MCF 10A (cell line): Measurements from ENCODE around the gene PHLDB3. TPM values are rescaled to one million over a fixed set of nuclear protein-coding genes. Genes with fewer than 3 reads are reported as not detected.

Source experiments
- BruUV-seq: library from RNA; stranded (reverse); fragments of 400-500 nt; replicated peaks from 2 replicates; lab custom pipeline; 2021; lab: Mats Ljungman, UMichigan
- CTCF ChIA-PET: fragments of 300-600 bp; sonication (Branson Sonifier 250); formaldehyde crosslinking; extraction: SDS; loops from one replicate; lab custom pipeline; 2021; ENCODE audit warnings: antibody characterized with exemption, inconsistent platforms; lab: Yijun Ruan, JAX
- POLR2A ChIA-PET: fragments of 300-600, 350-650 bp; sonication (Branson Sonifier 250); formaldehyde crosslinking; extraction: SDS; loops from one replicate; lab custom pipeline; 2020; ENCODE audit warnings: antibody characterized with exemption, inconsistent platforms; lab: Yijun Ruan, JAX
- DNase-seq: peaks from one replicate; pipeline ENCODE4 v3.0.0-alpha.2; 2018; ENCODE audit not compliant: unreplicated experiment
- H3K27ac Mint-ChIP-seq: one replicate; pipeline ENCODE4 v1.8.0; 2022; ENCODE audit warnings: mild to moderate bottlenecking, low read depth, mixed read lengths; ENCODE audit not compliant: unreplicated experiment
- H3K27me3 Mint-ChIP-seq: one replicate; pipeline ENCODE4 v1.8.0; 2022; ENCODE audit warnings: mixed read lengths; ENCODE audit not compliant: insufficient read depth, unreplicated experiment
- H3K36me3 Mint-ChIP-seq: one replicate; pipeline ENCODE4 v1.8.0; 2022; ENCODE audit warnings: mild to moderate bottlenecking, moderate library complexity, mixed read lengths; ENCODE audit not compliant: insufficient read depth, unreplicated experiment
- H3K4me1 Mint-ChIP-seq: one replicate; pipeline ENCODE4 v1.8.0; 2022; ENCODE audit warnings: mixed read lengths; ENCODE audit not compliant: insufficient read depth, unreplicated experiment
- H3K4me3 Mint-ChIP-seq: one replicate; pipeline ENCODE4 v1.8.0; 2022; ENCODE audit warnings: mild to moderate bottlenecking, moderate library complexity, mixed read lengths; ENCODE audit not compliant: unreplicated experiment
- H3K9me3 Mint-ChIP-seq: one replicate; pipeline ENCODE4 v1.8.0; 2022; ENCODE audit warnings: mixed read lengths; ENCODE audit not compliant: unreplicated experiment
- intact Hi-C: fragments of 100-400 bp; cut with micrococcal nuclease; formaldehyde crosslinking; loops from 2 replicates; pipeline ENCODE4 v1.14.1; 2022
- total RNA-seq: library from RNA; stranded (reverse); gene quantifications from 2 replicates; pipeline ENCODE4 v1.2.3, GENCODE V29; 2022
- TF ChIP-seq, protein P1 (sequence below): fragments of 200-600 bp; IDR thresholded peaks from one replicate; pipeline ENCODE4 v1.8.0; 2022; ENCODE audit warnings: antibody characterized with exemption, mild to moderate bottlenecking; ENCODE audit not compliant: unreplicated experiment

Gene PHLDB3
- total RNA-seq, 1 experiment from 2014 or later: 11.8 TPM

DNA sequence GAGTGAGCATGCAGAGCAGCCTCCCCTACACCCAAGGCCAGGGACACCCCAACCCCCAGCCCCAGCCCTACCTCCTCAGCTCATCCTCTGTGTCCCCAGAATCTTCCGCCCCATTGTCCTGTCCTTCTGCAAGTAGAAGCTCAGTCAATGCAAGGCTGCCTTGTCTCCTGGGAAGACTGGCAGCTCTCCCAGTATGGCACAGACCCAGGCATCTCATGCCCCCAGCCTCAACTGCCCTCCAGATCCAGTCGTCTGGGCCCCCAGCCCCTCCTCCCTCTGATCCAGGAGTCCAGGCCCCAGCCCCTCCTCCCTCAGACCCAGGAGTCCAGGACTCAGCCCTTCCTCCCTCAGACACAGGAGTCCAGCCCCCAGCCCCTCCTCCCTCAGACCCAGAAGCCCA lies 41.4 kb upstream of the PHLDB3 start:
- no peaks in the 10 kb centered on the region for H3K4me1 Mint-ChIP-seq
- intact Hi-C loops: no loop called here
- POLR2A ChIA-PET: no interaction called here
- H3K4me3 Mint-ChIP-seq: no peak overlapping the region
- TF ChIP-seq, protein P1, sequence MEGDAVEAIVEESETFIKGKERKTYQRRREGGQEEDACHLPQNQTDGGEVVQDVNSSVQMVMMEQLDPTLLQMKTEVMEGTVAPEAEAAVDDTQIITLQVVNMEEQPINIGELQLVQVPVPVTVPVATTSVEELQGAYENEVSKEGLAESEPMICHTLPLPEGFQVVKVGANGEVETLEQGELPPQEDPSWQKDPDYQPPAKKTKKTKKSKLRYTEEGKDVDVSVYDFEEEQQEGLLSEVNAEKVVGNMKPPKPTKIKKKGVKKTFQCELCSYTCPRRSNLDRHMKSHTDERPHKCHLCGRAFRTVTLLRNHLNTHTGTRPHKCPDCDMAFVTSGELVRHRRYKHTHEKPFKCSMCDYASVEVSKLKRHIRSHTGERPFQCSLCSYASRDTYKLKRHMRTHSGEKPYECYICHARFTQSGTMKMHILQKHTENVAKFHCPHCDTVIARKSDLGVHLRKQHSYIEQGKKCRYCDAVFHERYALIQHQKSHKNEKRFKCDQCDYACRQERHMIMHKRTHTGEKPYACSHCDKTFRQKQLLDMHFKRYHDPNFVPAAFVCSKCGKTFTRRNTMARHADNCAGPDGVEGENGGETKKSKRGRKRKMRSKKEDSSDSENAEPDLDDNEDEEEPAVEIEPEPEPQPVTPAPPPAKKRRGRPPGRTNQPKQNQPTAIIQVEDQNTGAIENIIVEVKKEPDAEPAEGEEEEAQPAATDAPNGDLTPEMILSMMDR: no peak
- H3K27me3 Mint-ChIP-seq: no peaks in the 10 kb centered on the region
- BruUV-seq: no TSS peak
- CTCF ChIA-PET: interaction anchor here (1.0 to 2.1 kb wide), 2 partner anchors 10 kb away, joined by 3 to 8 read pairs; no protein-coding TSS in a partner anchor
- no peak for DNase-seq
- peaks cover 49% of the 10 kb centered on the region for H3K36me3 Mint-ChIP-seq
- H3K27ac Mint-ChIP-seq: no peak overlapping the region
- no peaks in the 10 kb centered on the region for H3K9me3 Mint-ChIP-seq

DNA sequence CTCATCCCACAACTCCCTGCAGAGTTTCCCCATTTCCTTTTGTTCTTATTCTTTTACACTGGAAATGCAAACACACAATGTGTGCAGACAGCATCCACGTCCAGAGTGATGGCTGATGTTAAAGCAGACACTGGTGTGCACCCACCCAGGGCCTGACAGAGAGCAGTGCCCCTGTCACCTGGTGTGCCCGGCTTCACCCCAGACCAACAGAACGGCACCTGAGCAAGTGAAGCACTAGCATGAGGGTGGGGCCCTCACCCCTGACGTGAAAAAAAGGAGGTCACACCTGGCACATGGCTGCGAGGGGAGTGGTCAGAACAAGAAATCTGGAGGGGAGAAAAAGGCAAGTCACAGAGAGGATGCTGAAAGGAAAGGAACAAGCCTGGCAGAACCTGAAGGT lies 40.7 kb upstream of the PHLDB3 start:
- CTCF ChIA-PET: interaction anchor here (0.5 to 2.1 kb wide), 3 partner anchors 9 to 13 kb away, joined by 3 to 8 read pairs (median 3); no protein-coding TSS in a partner anchor
- Mint-ChIP-seq H3K27ac (peak overlapping the region; percentile 86), H3K36me3 (peaks cover 48% of the 10 kb centered on the region), H3K27me3 (no peaks in the 10 kb centered on the region), H3K9me3 (no peaks in the 10 kb centered on the region), H3K4me3 (no peak overlapping the region), H3K4me1 (no peaks in the 10 kb centered on the region)
- TF ChIP-seq, protein P1: no peak
- BruUV-seq: no TSS peak
- DNase-seq: no peak
- POLR2A ChIA-PET: interaction anchor here (0.6 to 0.7 kb wide), 2 partner anchors 12 to 27 kb away, joined by 3 read pairs; partner anchors contain the start of gene ZNF575
- intact Hi-C loops: no loop called here

DNA sequence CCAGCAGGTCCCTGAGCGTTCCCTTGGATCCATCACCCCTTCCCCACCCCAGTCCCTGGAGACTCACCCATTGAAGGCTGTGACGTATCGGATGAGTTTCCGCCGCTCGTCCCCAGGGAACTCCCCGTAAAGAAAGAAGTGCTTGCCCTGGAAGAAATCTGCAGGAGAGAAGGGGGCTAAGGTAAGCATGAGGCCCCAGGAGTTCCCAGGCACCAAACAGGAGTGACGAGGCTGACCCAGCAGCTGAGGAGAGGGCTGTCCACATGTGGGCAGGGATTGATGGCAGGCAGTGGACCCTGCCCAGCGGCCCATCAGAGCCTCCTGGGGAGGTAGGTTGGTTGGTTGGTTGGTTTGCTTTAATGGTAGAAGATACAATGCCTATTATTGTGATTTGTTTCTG lies 39.5 kb upstream of the PHLDB3 start:
- Mint-ChIP-seq H3K27me3 (no peaks in the 10 kb centered on the region), H3K4me3 (no peak overlapping the region), H3K9me3 (peaks cover 5% of the 10 kb centered on the region), H3K27ac (no peak overlapping the region), H3K4me1 (no peaks in the 10 kb centered on the region), H3K36me3 (peaks cover 46% of the 10 kb centered on the region)
- ChIA-PET POLR2A (interaction anchor here (0.9 kb wide), 1 partner anchor 11 kb away, joined by 6 read pairs; the partner anchor contains the start of gene ZNF575), CTCF (interaction anchor here (0.5 to 2.3 kb wide), 3 partner anchors 11 to 242 kb away, joined by 3 to 12 read pairs (median 3); no protein-coding TSS in a partner anchor)
- BruUV-seq: no TSS peak
- TF ChIP-seq, protein P1: no peak
- DNase-seq: no peak
- intact Hi-C loops: no loop called here

DNA sequence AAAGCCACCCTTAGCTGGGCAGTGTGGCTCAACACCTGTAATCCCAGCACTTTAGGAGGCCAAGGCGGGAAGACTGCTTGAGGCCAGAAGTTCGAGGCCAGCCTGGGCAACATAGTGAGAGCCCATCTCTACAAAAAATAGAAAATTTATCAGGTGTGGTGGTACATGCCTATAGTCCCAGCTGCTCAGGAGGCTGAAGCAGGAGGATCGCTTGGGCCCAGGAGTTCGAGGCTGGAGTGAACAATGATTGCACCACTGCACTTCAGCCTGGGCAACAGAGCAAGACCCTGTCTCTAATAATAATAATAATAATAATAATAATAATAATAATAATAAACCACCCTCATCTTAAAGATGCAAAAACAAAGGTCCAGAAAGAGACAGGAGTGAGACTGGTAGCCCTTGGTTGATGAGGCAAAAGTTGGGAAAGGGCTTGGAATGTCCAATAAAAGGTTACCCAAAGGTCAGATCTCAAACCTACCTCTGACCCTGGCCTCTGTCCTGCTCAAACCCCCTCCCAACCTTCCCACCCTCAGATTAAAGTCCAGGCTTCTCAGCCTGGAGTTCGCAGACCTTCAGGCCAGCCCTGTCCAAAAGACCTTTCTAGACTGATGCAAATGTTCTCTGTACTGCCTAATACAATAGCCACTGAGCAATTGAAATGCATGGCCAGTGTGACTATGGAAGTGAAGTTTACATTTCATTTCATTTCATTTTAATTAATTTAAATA lies 37.5 kb upstream of the PHLDB3 start:
- Mint-ChIP-seq H3K27ac (no peak overlapping the region), H3K27me3 (no peaks in the 10 kb centered on the region), H3K4me1 (no peaks in the 10 kb centered on the region), H3K4me3 (no peak overlapping the region), H3K36me3 (peaks cover 46% of the 10 kb centered on the region), H3K9me3 (peaks cover 13% of the 10 kb centered on the region)
- ChIA-PET POLR2A (interaction anchor here (0.6 kb wide), 1 partner anchor 27 kb away, joined by 3 read pairs; no protein-coding TSS in a partner anchor), CTCF (interaction anchor here (0.6 to 2.3 kb wide), 2 partner anchors 13 to 128 kb away, joined by 4 to 12 read pairs; partner anchors contain the start of gene PLAUR)
- intact Hi-C loops: no loop called here
- TF ChIP-seq, protein P1: no peak
- DNase-seq: no peak
- no TSS peak for BruUV-seq
